ENCODE measurements around the gene B3GAT3. TPM values are rescaled to one million over a fixed set of nuclear protein-coding genes. Genes with fewer than 3 reads are reported as not detected.
A peak's percentile ranks its signal among the peaks of the same experiment; 100 is the strongest.

Gene B3GAT3
- total RNA-seq, 1 donor from 2014 or later, result 56.6 TPM

DNA sequence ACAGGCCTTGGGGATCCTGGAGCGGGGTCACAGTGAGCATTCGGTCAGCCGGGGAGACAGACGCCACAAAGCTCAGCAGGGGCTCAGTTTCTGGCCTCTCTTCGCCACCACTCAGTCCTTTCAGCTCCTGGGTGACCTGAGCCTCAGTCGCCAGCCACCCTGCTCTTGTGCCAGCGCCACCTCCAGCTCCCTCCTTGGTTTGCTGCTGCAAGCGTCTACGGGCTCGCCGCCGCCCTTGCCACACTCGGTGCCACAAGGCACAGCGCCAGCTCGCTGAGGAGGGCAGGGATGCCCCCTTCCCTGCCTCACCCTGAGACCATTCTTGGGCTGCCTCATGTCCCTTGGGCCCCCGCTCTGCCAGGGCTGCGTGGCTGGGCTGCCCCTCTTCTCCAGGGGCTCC is 46.6 kb downstream of the B3GAT3 start:
- peaks cover 70% of the 10 kb centered on the region for H3K36me3 Mint-ChIP-seq (ENCODE audit: low read depth)
- no peaks in the 10 kb centered on the region for H3K27me3 Mint-ChIP-seq
- DNase-seq (no peak), ATAC-seq (ENCODE audit: low read depth) (no peak)
- H3K4me1 Mint-ChIP-seq, result peaks cover 46% of the 10 kb centered on the region
- peak overlapping the region; percentile 97 for H3K4me3 Mint-ChIP-seq
- POLR2A ChIA-PET, result interaction anchor here (0.6 to 4.8 kb wide), 15 partner anchors 16 to 1584 kb away, joined by 3 to 121 read pairs (median 8); partner anchors contain the start of genes B3GAT3, C11orf98, CSKMT and EML3
- TF ChIP-seq, protein P1, sequence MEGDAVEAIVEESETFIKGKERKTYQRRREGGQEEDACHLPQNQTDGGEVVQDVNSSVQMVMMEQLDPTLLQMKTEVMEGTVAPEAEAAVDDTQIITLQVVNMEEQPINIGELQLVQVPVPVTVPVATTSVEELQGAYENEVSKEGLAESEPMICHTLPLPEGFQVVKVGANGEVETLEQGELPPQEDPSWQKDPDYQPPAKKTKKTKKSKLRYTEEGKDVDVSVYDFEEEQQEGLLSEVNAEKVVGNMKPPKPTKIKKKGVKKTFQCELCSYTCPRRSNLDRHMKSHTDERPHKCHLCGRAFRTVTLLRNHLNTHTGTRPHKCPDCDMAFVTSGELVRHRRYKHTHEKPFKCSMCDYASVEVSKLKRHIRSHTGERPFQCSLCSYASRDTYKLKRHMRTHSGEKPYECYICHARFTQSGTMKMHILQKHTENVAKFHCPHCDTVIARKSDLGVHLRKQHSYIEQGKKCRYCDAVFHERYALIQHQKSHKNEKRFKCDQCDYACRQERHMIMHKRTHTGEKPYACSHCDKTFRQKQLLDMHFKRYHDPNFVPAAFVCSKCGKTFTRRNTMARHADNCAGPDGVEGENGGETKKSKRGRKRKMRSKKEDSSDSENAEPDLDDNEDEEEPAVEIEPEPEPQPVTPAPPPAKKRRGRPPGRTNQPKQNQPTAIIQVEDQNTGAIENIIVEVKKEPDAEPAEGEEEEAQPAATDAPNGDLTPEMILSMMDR (IDR thresholded peaks at IDR 0.05), result no peak
- H3K9me3 Mint-ChIP-seq, result no peaks in the 10 kb centered on the region
- H3K27ac Mint-ChIP-seq, result no peak overlapping the region
- CTCF ChIA-PET, result interaction anchor here (1.2 kb wide), 1 partner anchor 150 kb away, joined by 4 read pairs; no protein-coding TSS in a partner anchor
- intact Hi-C loops (cut with micrococcal nuclease), result no loop called here

DNA sequence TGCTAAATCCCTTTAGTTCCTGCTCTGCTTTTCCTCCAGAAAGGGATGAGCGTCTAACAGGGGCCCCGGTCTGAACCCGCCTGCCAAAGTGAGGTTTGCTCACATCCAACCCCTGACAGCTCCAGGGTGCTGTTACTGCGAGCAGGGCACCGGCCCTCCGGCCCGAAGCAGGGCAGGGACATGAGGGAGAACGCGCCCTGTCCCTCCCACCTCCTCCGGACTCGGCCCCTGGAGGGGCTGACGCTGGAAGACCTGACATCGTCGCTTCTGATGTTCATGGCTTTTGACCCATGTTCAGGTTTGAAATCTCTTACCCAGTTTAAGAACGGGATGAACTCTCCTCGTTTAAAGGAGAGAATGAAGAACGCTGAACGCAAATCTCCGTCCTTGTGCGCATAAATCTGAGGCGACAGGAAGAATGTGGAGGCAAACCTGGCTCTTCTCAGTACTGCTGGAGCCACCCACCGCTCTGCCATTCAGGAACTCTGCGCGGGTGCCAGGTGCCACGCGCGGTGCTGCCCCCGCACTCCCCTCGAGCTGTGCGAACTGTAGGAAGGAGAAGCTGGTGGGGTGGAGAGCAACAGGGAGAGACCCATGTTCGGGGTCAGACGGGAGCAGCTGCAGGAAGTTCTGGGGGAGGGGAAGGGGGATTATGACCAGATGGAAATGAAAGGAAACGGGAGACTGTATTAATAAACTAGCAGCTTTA is 47.3 kb downstream of the B3GAT3 start:
- H3K27me3 Mint-ChIP-seq, result no peaks in the 10 kb centered on the region

DNA sequence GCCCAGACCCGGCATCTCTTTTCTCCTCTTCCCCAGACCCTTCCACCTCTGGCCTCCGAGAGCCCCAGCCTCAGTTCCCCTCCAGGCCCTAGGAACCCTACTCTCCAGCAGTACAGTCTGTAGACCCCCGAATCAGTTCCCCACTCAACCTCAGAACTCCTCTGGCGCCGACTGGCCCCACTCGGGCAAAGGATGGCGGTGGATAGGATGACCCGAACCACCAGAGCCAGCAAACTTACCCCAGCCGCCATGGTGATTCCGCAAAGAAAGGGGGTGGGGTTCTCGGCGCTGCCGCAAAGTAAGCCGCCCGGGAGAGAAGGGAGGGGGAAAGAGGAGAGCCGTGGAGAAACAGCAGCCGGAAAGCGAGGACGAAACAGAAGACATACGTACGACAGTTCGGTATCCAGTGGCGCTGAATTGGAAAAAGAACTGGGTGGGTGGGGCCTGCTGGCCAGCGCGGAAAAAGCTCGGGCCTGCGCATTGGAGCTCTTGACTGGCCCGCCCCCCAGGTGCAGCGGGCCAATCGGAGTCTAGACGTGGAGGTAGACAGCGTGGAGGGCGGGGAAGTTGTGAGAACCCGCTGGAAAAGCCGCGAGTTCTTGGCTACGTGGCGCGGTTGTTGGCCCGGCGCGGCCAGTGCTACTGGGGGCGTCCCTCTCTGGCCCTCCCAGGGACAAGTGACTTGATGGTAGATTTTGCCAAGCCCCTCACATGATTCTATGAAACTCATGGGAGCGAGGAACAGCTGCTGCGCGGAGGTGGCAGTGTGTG is 48.0 kb downstream of the B3GAT3 start, which contains the start of gene EEF1G:
EEF1G (minus strand) TSS at position 300 of the 771 bp plus-strand sequence; CDS start at position 251, 49 bp downstream.
- Mint-ChIP-seq H3K27ac (peak within 1 kb of the TSS; percentile 94), H3K9me3 (no peaks in the 10 kb centered on the region), H3K4me3 (peak within 1 kb of the TSS; percentile 97), H3K36me3 (ENCODE audit: low read depth) (peaks cover 83% of the 10 kb centered on the region), H3K27me3 (no peaks in the 10 kb centered on the region), H3K4me1 (peaks cover 51% of the 10 kb centered on the region)
- POLR2A ChIA-PET, result interaction anchor here (0.5 to 4.8 kb wide), 44 partner anchors 8 to 1400 kb away, joined by 3 to 121 read pairs (median 6); partner anchors contain the start of genes AHNAK, B3GAT3, C11orf98 and CSKMT
- CTCF ChIA-PET, result interaction anchor here (0.9 to 1.8 kb wide), 5 partner anchors 18 to 149 kb away, joined by 3 to 6 read pairs (median 4); partner anchors contain the start of gene TUT1
- peak; percentile 92 for DNase-seq
- TF ChIP-seq, protein P1 (IDR thresholded peaks at IDR 0.05), result no peak
- intact Hi-C loops (cut with micrococcal nuclease), result loop anchor here (1.0 to 5.0 kb wide), 7 partner anchors 18 to 259 kb away; partner anchors contain the start of genes EML3, STX5, TEX54 and TUT1
- ATAC-seq (ENCODE audit: low read depth), result peak; percentile 94

More for the DNA sequence above, 47.3 kb downstream of the B3GAT3 start:
- ChIA-PET POLR2A (interaction anchor here (0.6 to 4.8 kb wide), 47 partner anchors 9 to 1584 kb away, joined by 3 to 121 read pairs (median 6); partner anchors contain the start of genes AHNAK, B3GAT3, C11orf98 and CSKMT), CTCF (interaction anchor here (0.9 to 1.4 kb wide), 5 partner anchors 17 to 150 kb away, joined by 3 to 4 read pairs (median 4); partner anchors contain the start of gene TUT1)
- ATAC-seq (ENCODE audit: low read depth) (no peak), DNase-seq (no peak)
- H3K9me3 Mint-ChIP-seq, result no peaks in the 10 kb centered on the region
- intact Hi-C loops (cut with micrococcal nuclease), result loop anchor here (1.0 to 5.0 kb wide), 7 partner anchors 17 to 258 kb away; partner anchors contain the start of genes EML3, STX5, TEX54 and TUT1
- peaks cover 77% of the 10 kb centered on the region for H3K36me3 Mint-ChIP-seq (ENCODE audit: low read depth)
- peak overlapping the region; percentile 97 for H3K4me3 Mint-ChIP-seq
- TF ChIP-seq, protein P1 (IDR thresholded peaks at IDR 0.05), result no peak
- H3K27ac Mint-ChIP-seq, result peak overlapping the region; percentile 94
- H3K4me1 Mint-ChIP-seq, result peaks cover 50% of the 10 kb centered on the region

DNA sequence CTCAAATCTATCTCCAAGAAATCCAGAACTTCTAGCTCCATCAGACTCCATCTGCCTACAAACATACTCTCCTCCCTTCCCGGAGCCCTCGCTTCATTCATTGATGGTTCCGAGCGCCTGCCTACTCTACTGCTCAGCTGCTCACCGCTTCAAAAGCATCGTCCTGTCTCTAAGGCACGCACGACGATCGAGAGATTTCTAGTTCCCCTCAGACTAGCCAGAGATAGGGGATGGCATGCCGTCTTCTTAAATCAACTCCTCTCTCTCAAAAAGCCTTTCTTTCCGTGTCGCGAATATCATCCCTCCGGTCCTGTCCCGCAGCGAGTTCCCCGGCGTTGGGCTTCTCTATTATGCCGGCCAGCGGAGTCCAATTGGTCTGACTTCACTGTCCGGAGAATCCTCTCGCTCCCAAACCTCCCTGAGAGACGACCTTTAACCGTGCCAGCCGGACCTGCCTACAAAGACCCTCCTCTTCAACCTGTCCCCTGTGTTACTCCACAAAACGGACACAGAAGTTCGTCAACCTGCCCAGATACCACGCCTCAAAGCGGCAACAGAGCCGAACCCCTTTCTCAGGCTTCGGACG is 48.7 kb downstream of the B3GAT3 start:
- peaks cover 51% of the 10 kb centered on the region for H3K4me1 Mint-ChIP-seq
- intact Hi-C loops (cut with micrococcal nuclease), result loop anchor here (5.0 kb wide), 2 partner anchors 179 to 259 kb away; partner anchors contain the start of genes STX5, TEX54 and ZBTB3
- DNase-seq (no peak), ATAC-seq (ENCODE audit: low read depth) (no peak)
- peaks cover 82% of the 10 kb centered on the region for H3K36me3 Mint-ChIP-seq (ENCODE audit: low read depth)
- no peaks in the 10 kb centered on the region for H3K27me3 Mint-ChIP-seq
- ChIA-PET POLR2A (interaction anchor here (0.5 to 4.8 kb wide), 39 partner anchors 14 to 309 kb away, joined by 3 to 121 read pairs (median 6); partner anchors contain the start of genes AHNAK, B3GAT3, C11orf98 and CSKMT), CTCF (interaction anchor here (1.0 to 1.8 kb wide), 4 partner anchors 18 to 148 kb away, joined by 3 to 6 read pairs (median 4); partner anchors contain the start of gene TUT1)
- peak overlapping the region; percentile 97 for H3K4me3 Mint-ChIP-seq
- peak overlapping the region; percentile 94 for H3K27ac Mint-ChIP-seq
- TF ChIP-seq, protein P1 (IDR thresholded peaks at IDR 0.05), result no peak
- H3K9me3 Mint-ChIP-seq, result no peaks in the 10 kb centered on the region

All from activated B cell treated with CpG ODN at 0.5 μM for 24 hours (primary cell).